ENCODE measurements around the gene PRM3.

The PRM3 gene

GRCh38 chr16:11278681-11279628 is 5.5 kb upstream of the PRM3 start:
- H3K79me2 ChIP-seq (ENCODE audit: control insufficient read depth, insufficient read depth, low read length, unreplicated experiment) = no peaks in the 10 kb centered on the region
- H3K27me3 ChIP-seq (ENCODE audit: insufficient read depth, low read length) = no peaks in the 10 kb centered on the region
- no peaks in the 10 kb centered on the region for H3K4me1 ChIP-seq (ENCODE audit: control insufficient read depth, insufficient read depth, low read length, unreplicated experiment)
- no peaks in the 10 kb centered on the region for H3K36me3 ChIP-seq (ENCODE audit: insufficient read depth, low read length)
- H2AFZ ChIP-seq (ENCODE audit: low read length, unreplicated experiment) = no peak overlapping the region
- no peak overlapping the region for H3K27ac ChIP-seq (ENCODE audit: low read depth, low read length)
- H3K4me3 ChIP-seq (ENCODE audit: low read depth, low read length) = no peak overlapping the region

- Histone ChIP-seq H3K4me1 (ENCODE audit: control insufficient read depth, insufficient read depth, low read length, unreplicated experiment) (no peaks in the 10 kb centered on the region), H3K4me3 (ENCODE audit: low read depth, low read length) (no peak overlapping the region), H3K79me2 (ENCODE audit: control insufficient read depth, insufficient read depth, low read length, unreplicated experiment) (no peaks in the 10 kb centered on the region), H2AFZ (ENCODE audit: low read length, unreplicated experiment) (no peak overlapping the region), H3K27me3 (ENCODE audit: insufficient read depth, low read length) (no peaks in the 10 kb centered on the region), H3K36me3 (ENCODE audit: insufficient read depth, low read length) (no peaks in the 10 kb centered on the region), H3K27ac (ENCODE audit: low read depth, low read length) (no peak overlapping the region)
Measured at GRCh38 chr16:11277607-11278337, 4.3 kb upstream of the PRM3 start.

GRCh38 chr16:11276896-11277593 is 3.6 kb upstream of the PRM3 start:
- Histone ChIP-seq H2AFZ (ENCODE audit: low read length, unreplicated experiment) (no peak overlapping the region), H3K79me2 (ENCODE audit: control insufficient read depth, insufficient read depth, low read length, unreplicated experiment) (no peaks in the 10 kb centered on the region)

GRCh38 chr16:11276143-11276895 is 2.9 kb upstream of the PRM3 start, which contains the start of gene PRM2:
Gene PRM2, minus strand, starts transcription at chr16:11276480. Its CDS starts 110 bp downstream, at chr16:11276370.
- Histone ChIP-seq H2AFZ (ENCODE audit: low read length, unreplicated experiment) (no peak within 1 kb of the TSS), H3K27me3 (ENCODE audit: insufficient read depth, low read length) (no peaks in the 10 kb centered on the region)

More at GRCh38 chr16:11276896-11277593, 3.6 kb upstream of the PRM3 start:
- no peaks in the 10 kb centered on the region for H3K4me1 ChIP-seq (ENCODE audit: control insufficient read depth, insufficient read depth, low read length, unreplicated experiment)
- H3K36me3 ChIP-seq (ENCODE audit: insufficient read depth, low read length) = no peaks in the 10 kb centered on the region
- H3K27me3 ChIP-seq (ENCODE audit: insufficient read depth, low read length) = no peaks in the 10 kb centered on the region
- H3K27ac ChIP-seq (ENCODE audit: low read depth, low read length) = no peak overlapping the region
- H3K4me3 ChIP-seq (ENCODE audit: low read depth, low read length) = no peak overlapping the region

GRCh38 chr16:11274964-11275363 is 1.5 kb upstream of the PRM3 start:
- Histone ChIP-seq H3K4me3 (ENCODE audit: low read depth, low read length) (no peak overlapping the region), H3K4me1 (ENCODE audit: control insufficient read depth, insufficient read depth, low read length, unreplicated experiment) (no peaks in the 10 kb centered on the region), H3K27ac (ENCODE audit: low read depth, low read length) (no peak overlapping the region), H3K27me3 (ENCODE audit: insufficient read depth, low read length) (no peaks in the 10 kb centered on the region), H3K79me2 (ENCODE audit: control insufficient read depth, insufficient read depth, low read length, unreplicated experiment) (no peaks in the 10 kb centered on the region), H3K36me3 (ENCODE audit: insufficient read depth, low read length) (no peaks in the 10 kb centered on the region), H2AFZ (ENCODE audit: low read length, unreplicated experiment) (no peak overlapping the region)

More at GRCh38 chr16:11276143-11276895, 2.9 kb upstream of the PRM3 start, which contains the start of gene PRM2:
- H3K79me2 ChIP-seq (ENCODE audit: control insufficient read depth, insufficient read depth, low read length, unreplicated experiment) = no peaks in the 10 kb centered on the region
- H3K36me3 ChIP-seq (ENCODE audit: insufficient read depth, low read length) = no peaks in the 10 kb centered on the region
- H3K4me1 ChIP-seq (ENCODE audit: control insufficient read depth, insufficient read depth, low read length, unreplicated experiment) = no peaks in the 10 kb centered on the region
- no peak within 1 kb of the TSS for H3K27ac ChIP-seq (ENCODE audit: low read depth, low read length)
- no peak within 1 kb of the TSS for H3K4me3 ChIP-seq (ENCODE audit: low read depth, low read length)

GRCh38 chr16:11273721-11274324 is 394 bp upstream of the PRM3 start:
- Histone ChIP-seq H3K27ac (ENCODE audit: low read depth, low read length) (no peak overlapping the region), H2AFZ (ENCODE audit: low read length, unreplicated experiment) (no peak overlapping the region), H3K4me3 (ENCODE audit: low read depth, low read length) (no peak overlapping the region), H3K4me1 (ENCODE audit: control insufficient read depth, insufficient read depth, low read length, unreplicated experiment) (no peaks in the 10 kb centered on the region), H3K79me2 (ENCODE audit: control insufficient read depth, insufficient read depth, low read length, unreplicated experiment) (no peaks in the 10 kb centered on the region), H3K36me3 (ENCODE audit: insufficient read depth, low read length) (no peaks in the 10 kb centered on the region), H3K27me3 (ENCODE audit: insufficient read depth, low read length) (no peaks in the 10 kb centered on the region)

- Histone ChIP-seq H3K36me3 (ENCODE audit: insufficient read depth, low read length) (no peaks in the 10 kb centered on the region), H2AFZ (ENCODE audit: low read length, unreplicated experiment) (no peak overlapping the region), H3K4me1 (ENCODE audit: control insufficient read depth, insufficient read depth, low read length, unreplicated experiment) (no peaks in the 10 kb centered on the region), H3K79me2 (ENCODE audit: control insufficient read depth, insufficient read depth, low read length, unreplicated experiment) (no peaks in the 10 kb centered on the region), H3K27ac (ENCODE audit: low read depth, low read length) (no peak overlapping the region), H3K27me3 (ENCODE audit: insufficient read depth, low read length) (peaks cover 3% of the 10 kb centered on the region; the same call in 1 of the 2 replicates), H3K4me3 (ENCODE audit: low read depth, low read length) (no peak overlapping the region)
Measured at GRCh38 chr16:11272484-11272883, 945 bp downstream of the PRM3 start.

GRCh38 chr16:11271610-11272009 is 1.8 kb downstream of the PRM3 start:
- no peaks in the 10 kb centered on the region for H3K79me2 ChIP-seq (ENCODE audit: control insufficient read depth, insufficient read depth, low read length, unreplicated experiment)
- H2AFZ ChIP-seq (ENCODE audit: low read length, unreplicated experiment) = no peak overlapping the region
- H3K36me3 ChIP-seq (ENCODE audit: insufficient read depth, low read length) = no peaks in the 10 kb centered on the region
- H3K4me1 ChIP-seq (ENCODE audit: control insufficient read depth, insufficient read depth, low read length, unreplicated experiment) = no peaks in the 10 kb centered on the region
- no peak overlapping the region for H3K27ac ChIP-seq (ENCODE audit: low read depth, low read length)
- H3K27me3 ChIP-seq (ENCODE audit: insufficient read depth, low read length) = peaks cover 3% of the 10 kb centered on the region; the same call in 1 of the 2 replicates
- no peak overlapping the region for H3K4me3 ChIP-seq (ENCODE audit: low read depth, low read length)

GRCh38 chr16:11270602-11271162 is 2.7 kb downstream of the PRM3 start:
- H3K27ac ChIP-seq (ENCODE audit: low read depth, low read length) = no peak overlapping the region
- H3K4me1 ChIP-seq (ENCODE audit: control insufficient read depth, insufficient read depth, low read length, unreplicated experiment) = no peaks in the 10 kb centered on the region
- peaks cover 3% of the 10 kb centered on the region; the same call in 1 of the 2 replicates for H3K27me3 ChIP-seq (ENCODE audit: insufficient read depth, low read length)
- H3K36me3 ChIP-seq (ENCODE audit: insufficient read depth, low read length) = no peaks in the 10 kb centered on the region
- H3K4me3 ChIP-seq (ENCODE audit: low read depth, low read length) = no peak overlapping the region
- H3K79me2 ChIP-seq (ENCODE audit: control insufficient read depth, insufficient read depth, low read length, unreplicated experiment) = no peaks in the 10 kb centered on the region
- H2AFZ ChIP-seq (ENCODE audit: low read length, unreplicated experiment) = no peak overlapping the region
